ENCODE data around the gene CD8B.

GRCh38 chr2:86787736-86788135 is 74.0 kb downstream of the CD8B start:
- TF ChIP-seq PML (IDR thresholded peaks at IDR 0.05; ENCODE audit: low read length) (no peak), THRB (CRISPR knock-in tag; conservative IDR thresholded peaks at IDR 0.05) (no peak), REST (IDR thresholded peaks at IDR 0.05; ENCODE audit: borderline replicate concordance) (no peak), REST (CRISPR knock-in tag; IDR thresholded peaks at IDR 0.05; ENCODE audit: low read depth) (no peak), CBX2 (IDR thresholded peaks at IDR 0.05; ENCODE audit: insufficient read depth, low read length, poor library complexity, severe bottlenecking) (no peak), TAF1 (IDR thresholded peaks at IDR 0.05; ENCODE audit: control insufficient read depth, extremely low read depth, insufficient read depth, low read length, severe bottlenecking) (no peak)
- TF ChIP-seq, protein P1, sequence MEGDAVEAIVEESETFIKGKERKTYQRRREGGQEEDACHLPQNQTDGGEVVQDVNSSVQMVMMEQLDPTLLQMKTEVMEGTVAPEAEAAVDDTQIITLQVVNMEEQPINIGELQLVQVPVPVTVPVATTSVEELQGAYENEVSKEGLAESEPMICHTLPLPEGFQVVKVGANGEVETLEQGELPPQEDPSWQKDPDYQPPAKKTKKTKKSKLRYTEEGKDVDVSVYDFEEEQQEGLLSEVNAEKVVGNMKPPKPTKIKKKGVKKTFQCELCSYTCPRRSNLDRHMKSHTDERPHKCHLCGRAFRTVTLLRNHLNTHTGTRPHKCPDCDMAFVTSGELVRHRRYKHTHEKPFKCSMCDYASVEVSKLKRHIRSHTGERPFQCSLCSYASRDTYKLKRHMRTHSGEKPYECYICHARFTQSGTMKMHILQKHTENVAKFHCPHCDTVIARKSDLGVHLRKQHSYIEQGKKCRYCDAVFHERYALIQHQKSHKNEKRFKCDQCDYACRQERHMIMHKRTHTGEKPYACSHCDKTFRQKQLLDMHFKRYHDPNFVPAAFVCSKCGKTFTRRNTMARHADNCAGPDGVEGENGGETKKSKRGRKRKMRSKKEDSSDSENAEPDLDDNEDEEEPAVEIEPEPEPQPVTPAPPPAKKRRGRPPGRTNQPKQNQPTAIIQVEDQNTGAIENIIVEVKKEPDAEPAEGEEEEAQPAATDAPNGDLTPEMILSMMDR (IDR thresholded peaks at IDR 0.05 in 2 of 3, conservative IDR thresholded peaks at IDR 0.05 in 1 of 3; ENCODE audit: insufficient read depth in 2 of 3, low read depth in 1 of 3, low read length in 3 of 3) = no peak
- TF ChIP-seq, protein P2, sequence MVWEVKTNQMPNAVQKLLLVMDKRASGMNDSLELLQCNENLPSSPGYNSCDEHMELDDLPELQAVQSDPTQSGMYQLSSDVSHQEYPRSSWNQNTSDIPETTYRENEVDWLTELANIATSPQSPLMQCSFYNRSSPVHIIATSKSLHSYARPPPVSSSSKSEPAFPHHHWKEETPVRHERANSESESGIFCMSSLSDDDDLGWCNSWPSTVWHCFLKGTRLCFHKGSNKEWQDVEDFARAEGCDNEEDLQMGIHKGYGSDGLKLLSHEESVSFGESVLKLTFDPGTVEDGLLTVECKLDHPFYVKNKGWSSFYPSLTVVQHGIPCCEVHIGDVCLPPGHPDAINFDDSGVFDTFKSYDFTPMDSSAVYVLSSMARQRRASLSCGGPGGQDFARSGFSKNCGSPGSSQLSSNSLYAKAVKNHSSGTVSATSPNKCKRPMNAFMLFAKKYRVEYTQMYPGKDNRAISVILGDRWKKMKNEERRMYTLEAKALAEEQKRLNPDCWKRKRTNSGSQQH (CRISPR knock-in tag; IDR thresholded peaks at IDR 0.05) = no peak
- TF ChIP-seq, protein P3, sequence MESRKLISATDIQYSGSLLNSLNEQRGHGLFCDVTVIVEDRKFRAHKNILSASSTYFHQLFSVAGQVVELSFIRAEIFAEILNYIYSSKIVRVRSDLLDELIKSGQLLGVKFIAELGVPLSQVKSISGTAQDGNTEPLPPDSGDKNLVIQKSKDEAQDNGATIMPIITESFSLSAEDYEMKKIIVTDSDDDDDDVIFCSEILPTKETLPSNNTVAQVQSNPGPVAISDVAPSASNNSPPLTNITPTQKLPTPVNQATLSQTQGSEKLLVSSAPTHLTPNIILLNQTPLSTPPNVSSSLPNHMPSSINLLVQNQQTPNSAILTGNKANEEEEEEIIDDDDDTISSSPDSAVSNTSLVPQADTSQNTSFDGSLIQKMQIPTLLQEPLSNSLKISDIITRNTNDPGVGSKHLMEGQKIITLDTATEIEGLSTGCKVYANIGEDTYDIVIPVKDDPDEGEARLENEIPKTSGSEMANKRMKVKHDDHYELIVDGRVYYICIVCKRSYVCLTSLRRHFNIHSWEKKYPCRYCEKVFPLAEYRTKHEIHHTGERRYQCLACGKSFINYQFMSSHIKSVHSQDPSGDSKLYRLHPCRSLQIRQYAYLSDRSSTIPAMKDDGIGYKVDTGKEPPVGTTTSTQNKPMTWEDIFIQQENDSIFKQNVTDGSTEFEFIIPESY (CRISPR knock-in tag; IDR thresholded peaks at IDR 0.05) = no peak

Measured in K562 (cell line).